GM12891 (cell line): ENCODE data around the gene SLC13A3.

Source experiments
- POLR2A ChIP-seq: IDR thresholded peaks from 2 replicates; pipeline ENCODE4 v1.6.1; 2011; ENCODE audit warnings: low read depth, low read length, control low read depth
- POLR2AphosphoS5 ChIP-seq: IDR thresholded peaks from 2 replicates; pipeline ENCODE4 v1.6.1; 2011; ENCODE audit warnings: low read depth, low read length, control low read depth
- TAF1 ChIP-seq: IDR thresholded peaks from 2 replicates; pipeline ENCODE4 v1.6.1; 2011; ENCODE audit warnings: low read depth, low read length, control low read depth

DNA sequence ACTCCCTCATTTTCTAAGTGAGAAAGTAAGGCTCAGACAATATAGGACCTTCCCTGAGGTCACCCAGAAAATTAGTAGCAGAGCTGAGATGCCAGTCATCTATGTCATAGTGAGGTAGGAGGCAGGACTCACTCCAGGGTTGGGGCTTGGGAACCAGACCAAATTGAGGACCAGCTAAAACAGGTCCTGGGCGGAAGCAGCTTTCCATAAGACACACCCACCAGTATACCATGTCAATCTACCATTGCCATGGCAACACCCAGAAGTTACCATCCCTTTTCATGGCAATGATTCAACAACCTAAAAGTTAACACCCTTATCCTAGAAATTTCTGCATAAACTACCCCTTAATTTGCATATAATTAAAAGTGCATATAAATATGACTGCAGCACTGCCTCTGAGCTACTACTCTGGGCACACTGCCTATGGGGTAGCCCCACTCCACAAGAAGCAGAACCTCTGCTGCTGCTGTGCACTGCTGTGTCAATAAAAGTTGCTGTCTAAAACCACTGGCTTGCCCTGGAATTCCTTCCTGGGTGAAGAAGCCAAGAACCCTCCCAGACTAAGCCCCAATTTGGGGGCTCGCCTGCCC lies 70.5 kb downstream of the SLC13A3 start:
- TF ChIP-seq POLR2A (no peak), TAF1 (no peak), POLR2AphosphoS5 (no peak)
